HEK293 (cell line): ENCODE results near the gene TRIM2.

ENCODE experiments used
- CTCF ChIA-PET: fragments of 350-600 bp; formaldehyde crosslinking; extraction: SDS; loops from one replicate; lab custom pipeline; 2021; ENCODE audit warnings: antibody characterized with exemption; lab: Yijun Ruan, JAX
- POLR2A ChIA-PET: fragments of 300-600 bp; formaldehyde crosslinking; extraction: SDS; loops from one replicate; lab custom pipeline; 2020; ENCODE audit warnings: antibody characterized with exemption, inconsistent platforms; lab: Yijun Ruan, JAX
- H3K27ac ChIP-seq: fragments of 200-500 bp; sonication (Bioruptor generic); 2 replicates; pipeline ENCODE4 v1.5.1; 2014; ENCODE audit warnings: low read depth, low read length, control low read depth, inconsistent platforms; ENCODE audit errors: extremely low read depth
- H3K36me3 ChIP-seq, 2 experiments: fragments of 200-500 bp in 1 of 2; sonication (Bioruptor generic) in 1 of 2; 1 replicate in 1 of 2; 2 replicates in 1 of 2; pipeline ENCODE4 v1.5.1; 2014 to 2017; ENCODE audit warnings: inconsistent platforms in 2 of 2, low read length in 2 of 2; ENCODE audit not compliant: control insufficient read depth in 2 of 2, insufficient read depth in 1 of 2
- H3K4me1 ChIP-seq: fragments of 200-500 bp; sonication (Bioruptor generic); 2 replicates; pipeline ENCODE4 v1.5.1; 2014; ENCODE audit warnings: mild to moderate bottlenecking, low read length, inconsistent platforms; ENCODE audit not compliant: control insufficient read depth, insufficient read depth
- H3K4me3 ChIP-seq: 2 replicates; pipeline ENCODE4 v1.5.1; 2011; ENCODE audit warnings: low read depth, mild to moderate bottlenecking, control low read depth, low read length, moderate library complexity
- H3K9me3 ChIP-seq: fragments of 200-500 bp; sonication (Bioruptor generic); 2 replicates; pipeline ENCODE4 v1.5.1; 2014; ENCODE audit warnings: low read depth, low read length, inconsistent platforms; ENCODE audit not compliant: control insufficient read depth, insufficient read depth
- GLI2 ChIP-seq: fragments of 450-650 bp; formaldehyde crosslinking; IDR thresholded peaks from 2 replicates; pipeline ENCODE4; 2017; ENCODE audit warnings: missing biosample characterization, missing genetic modification characterization, low read depth, borderline replicate concordance
- GLIS1 ChIP-seq: fragments of 450-650 bp; formaldehyde crosslinking; IDR thresholded peaks from 2 replicates; pipeline ENCODE4 v1.5.1; 2016; ENCODE audit warnings: missing biosample characterization, missing genetic modification characterization
- GLIS2 ChIP-seq: fragments of 450-650 bp; formaldehyde crosslinking; IDR thresholded peaks from 2 replicates; pipeline ENCODE4 v1.5.1; 2016; ENCODE audit warnings: missing biosample characterization, missing genetic modification characterization
- HIC1 ChIP-seq: fragments of 450-650 bp; formaldehyde crosslinking; IDR thresholded peaks from 2 replicates; pipeline ENCODE4 v1.5.1; 2016; ENCODE audit warnings: missing biosample characterization, missing genetic modification characterization
- MYNN ChIP-seq: fragments of 450-650 bp; formaldehyde crosslinking; IDR thresholded peaks from 2 replicates; pipeline ENCODE4 v1.5.1; 2016; ENCODE audit warnings: missing biosample characterization, missing genetic modification characterization, borderline replicate concordance
- SCRT1 ChIP-seq: fragments of 450-650 bp; formaldehyde crosslinking; IDR thresholded peaks from 2 replicates; pipeline ENCODE4 v1.5.1; 2016; ENCODE audit warnings: missing biosample characterization, missing genetic modification characterization, borderline replicate concordance
- SCRT2 ChIP-seq: fragments of 450-650 bp; formaldehyde crosslinking; IDR thresholded peaks from 2 replicates; pipeline ENCODE4 v1.5.1; 2016; ENCODE audit warnings: missing biosample characterization, missing genetic modification characterization
- ZBTB17 ChIP-seq: fragments of 450-650 bp; formaldehyde crosslinking; IDR thresholded peaks from 2 replicates; pipeline ENCODE4 v1.5.1; 2016; ENCODE audit warnings: missing biosample characterization, missing genetic modification characterization
- ZBTB21 ChIP-seq: fragments of 450-650 bp; formaldehyde crosslinking; IDR thresholded peaks from 2 replicates; pipeline ENCODE4 v1.5.1; 2017; ENCODE audit warnings: missing biosample characterization, missing genetic modification characterization
- ZFP3 ChIP-seq: fragments of 450-650 bp; formaldehyde crosslinking; IDR thresholded peaks from 2 replicates; pipeline ENCODE4 v1.5.1; 2016; ENCODE audit warnings: low read depth, missing biosample characterization, missing genetic modification characterization
- ZFP37 ChIP-seq: fragments of 450-650 bp; formaldehyde crosslinking; IDR thresholded peaks from 2 replicates; pipeline ENCODE4 v1.5.1; 2016; ENCODE audit warnings: missing biosample characterization, missing genetic modification characterization
- ZNF394 ChIP-seq: fragments of 450-650 bp; formaldehyde crosslinking; IDR thresholded peaks from 2 replicates; pipeline ENCODE4 v1.5.1; 2016; ENCODE audit warnings: missing biosample characterization, missing genetic modification characterization, mild to moderate bottlenecking, moderate library complexity, borderline replicate concordance
- ZNF48 ChIP-seq: fragments of 450-650 bp; formaldehyde crosslinking; IDR thresholded peaks from 2 replicates; pipeline ENCODE4 v1.5.1; 2016; ENCODE audit warnings: missing biosample characterization, missing genetic modification characterization
- ZNF561 ChIP-seq: fragments of 450-650 bp; IDR thresholded peaks from 2 replicates; pipeline ENCODE4 v1.5.1; 2018; ENCODE audit warnings: missing biosample characterization, missing genetic modification characterization, borderline replicate concordance
- ZNF623 ChIP-seq: fragments of 450-650 bp; formaldehyde crosslinking; IDR thresholded peaks from 2 replicates; pipeline ENCODE4 v1.5.1; 2016; ENCODE audit warnings: missing biosample characterization, missing genetic modification characterization
- ZNF639 ChIP-seq: fragments of 450-650 bp; formaldehyde crosslinking; IDR thresholded peaks from 2 replicates; pipeline ENCODE4 v1.5.1; 2016; ENCODE audit warnings: missing biosample characterization, missing genetic modification characterization
- ZNF776 ChIP-seq: fragments of 450-650 bp; formaldehyde crosslinking; IDR thresholded peaks from 2 replicates; pipeline ENCODE4 v1.5.0; 2017; ENCODE audit warnings: missing biosample characterization, missing genetic modification characterization, borderline replicate concordance
- TF ChIP-seq, protein P1 (sequence below): IDR thresholded peaks from 2 replicates; pipeline ENCODE4 v1.6.1; 2011; ENCODE audit warnings: mild to moderate bottlenecking, low read depth, low read length, borderline replicate concordance
- TF ChIP-seq, protein P2 (sequence below): fragments of 450-650 bp; formaldehyde crosslinking; IDR thresholded peaks from 2 replicates; pipeline ENCODE4 v1.5.1; 2016; ENCODE audit warnings: missing biosample characterization, missing genetic modification characterization

The TRIM2 gene

GRCh38 chr4:153274967-153275366, 70.7 kb downstream of the TRIM2 start:
- Histone ChIP-seq H3K4me3 (no peak overlapping the region), H3K4me1 (no peaks in the 10 kb centered on the region), H3K27ac (no peak overlapping the region), H3K9me3 (no peaks in the 10 kb centered on the region)
- POLR2A ChIA-PET = no interaction called here
- CTCF ChIA-PET = no interaction called here
- TF ChIP-seq GLI2 (no peak), ZBTB21 (tag by site-specific recombination) (no peak), MYNN (tag by site-specific recombination) (no peak), ZNF639 (tag by site-specific recombination) (no peak), GLIS2 (tag by site-specific recombination) (no peak), ZNF776 (tag by site-specific recombination) (no peak), ZNF561 (tag by site-specific recombination) (no peak), HIC1 (tag by site-specific recombination) (no peak)
- TF ChIP-seq, protein P1, sequence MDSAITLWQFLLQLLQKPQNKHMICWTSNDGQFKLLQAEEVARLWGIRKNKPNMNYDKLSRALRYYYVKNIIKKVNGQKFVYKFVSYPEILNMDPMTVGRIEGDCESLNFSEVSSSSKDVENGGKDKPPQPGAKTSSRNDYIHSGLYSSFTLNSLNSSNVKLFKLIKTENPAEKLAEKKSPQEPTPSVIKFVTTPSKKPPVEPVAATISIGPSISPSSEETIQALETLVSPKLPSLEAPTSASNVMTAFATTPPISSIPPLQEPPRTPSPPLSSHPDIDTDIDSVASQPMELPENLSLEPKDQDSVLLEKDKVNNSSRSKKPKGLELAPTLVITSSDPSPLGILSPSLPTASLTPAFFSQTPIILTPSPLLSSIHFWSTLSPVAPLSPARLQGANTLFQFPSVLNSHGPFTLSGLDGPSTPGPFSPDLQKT = no peak
- TF ChIP-seq, protein P2, sequence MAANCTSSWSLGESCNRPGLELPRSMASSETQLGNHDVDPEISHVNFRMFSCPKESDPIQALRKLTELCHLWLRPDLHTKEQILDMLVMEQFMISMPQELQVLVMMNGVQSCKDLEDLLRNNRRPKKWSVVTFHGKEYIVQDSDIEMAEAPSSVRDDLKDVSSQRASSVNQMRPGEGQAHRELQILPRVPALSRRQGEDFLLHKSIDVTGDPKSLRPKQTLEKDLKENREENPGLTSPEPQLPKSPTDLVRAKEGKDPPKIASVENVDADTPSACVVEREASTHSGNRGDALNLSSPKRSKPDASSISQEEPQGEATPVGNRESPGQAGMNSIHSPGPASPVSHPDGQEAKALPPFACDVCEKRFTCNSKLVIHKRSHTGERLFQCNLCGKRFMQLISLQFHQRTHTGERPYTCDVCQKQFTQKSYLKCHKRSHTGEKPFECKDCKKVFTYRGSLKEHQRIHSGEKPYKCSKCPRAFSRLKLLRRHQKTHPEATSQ = no peak
- TF ChIP-seq, all 188 proteins: peak for 0
- H3K36me3 ChIP-seq = peaks cover 0 to 27% of the 10 kb centered on the region in 2 experiments; a peak in 2 of 3 replicates

- H3K4me1 ChIP-seq = no peaks in the 10 kb centered on the region
- peaks cover 0 to 22% of the 10 kb centered on the region in 2 experiments; a peak in 2 of 3 replicates for H3K36me3 ChIP-seq
- TF ChIP-seq ZBTB17 (tag by site-specific recombination) = no peak
- TF ChIP-seq GLIS1 (tag by site-specific recombination) = no peak
- TF ChIP-seq ZNF394 = no peak
- TF ChIP-seq ZFP37 (tag by site-specific recombination) = no peak
- TF ChIP-seq ZNF623 (tag by site-specific recombination) = no peak
- TF ChIP-seq ZFP3 = no peak
- TF ChIP-seq SCRT1 (tag by site-specific recombination) = peak; percentile 50; the same call in 1 of the 2 replicates
- no peak for TF ChIP-seq ZNF48 (tag by site-specific recombination)
- TF ChIP-seq SCRT2 (tag by site-specific recombination) = peak; percentile 86
- ChIA-PET POLR2A (no interaction called here), CTCF (interaction anchor here (0.5 to 1.1 kb wide), 2 partner anchors 43 to 301 kb away, joined by 3 to 6 read pairs; no protein-coding TSS in a partner anchor)
- H3K9me3 ChIP-seq = no peaks in the 10 kb centered on the region
- no peak overlapping the region for H3K27ac ChIP-seq
- H3K4me3 ChIP-seq = no peak overlapping the region
These were observed 71.4 kb downstream of the TRIM2 start for GRCh38 chr4:153275380-153276276.
